HS-5 (cell line): ENCODE data around the gene MAP1B.
A peak's percentile ranks its signal among the peaks of the same experiment; 100 is the strongest.
"Not testable (repeated sequence)": the region's sequence is repeated elsewhere in the genome, so short reads cannot be mapped to it uniquely, and the experiment has no call there.

Experiments used
- DNase-seq: peaks from one replicate; pipeline ENCODE4 v3.0.0-alpha.2; 2012; ENCODE audit warnings: low read depth

MAP1B gene

DNA sequence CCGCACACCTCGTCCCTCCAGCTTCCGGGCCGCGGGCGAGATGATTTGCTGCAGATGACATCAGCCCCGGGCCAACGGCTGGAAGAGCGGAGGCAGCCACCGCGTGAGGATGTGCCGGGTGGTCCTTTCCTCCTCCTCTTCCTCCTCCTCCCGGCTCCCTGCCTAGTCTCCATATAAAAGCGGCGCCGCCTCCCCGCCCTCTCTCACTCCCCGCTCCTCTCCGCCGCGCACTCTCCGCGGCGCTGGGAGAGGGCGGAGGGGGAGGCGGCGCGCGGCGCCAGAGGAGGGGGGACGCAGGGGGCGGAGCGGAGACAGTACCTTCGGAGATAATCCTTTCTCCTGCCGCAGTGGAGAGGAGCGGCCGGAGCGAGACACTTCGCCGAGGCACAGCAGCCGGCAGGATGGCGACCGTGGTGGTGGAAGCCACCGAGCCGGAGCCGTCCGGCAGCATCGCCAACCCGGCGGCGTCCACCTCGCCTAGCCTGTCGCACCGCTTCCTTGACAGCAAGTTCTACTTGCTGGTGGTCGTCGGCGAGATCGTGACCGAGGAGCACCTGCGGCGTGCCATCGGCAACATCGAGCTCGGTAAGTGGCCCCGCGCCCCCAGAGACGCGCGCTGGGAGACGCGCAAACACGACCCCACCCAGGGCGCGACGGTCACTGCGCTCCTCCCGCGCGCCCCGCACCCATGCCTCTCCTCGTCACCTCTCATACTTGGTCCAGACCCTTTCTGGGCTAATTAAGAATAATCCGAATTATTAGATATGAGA is at the start of gene MAP1B:
MAP1B (plus strand) TSS at position 345 of the 770 bp plus-strand sequence; CDS start at position 402, 57 bp downstream.
- DNase-seq = no peak

DNA sequence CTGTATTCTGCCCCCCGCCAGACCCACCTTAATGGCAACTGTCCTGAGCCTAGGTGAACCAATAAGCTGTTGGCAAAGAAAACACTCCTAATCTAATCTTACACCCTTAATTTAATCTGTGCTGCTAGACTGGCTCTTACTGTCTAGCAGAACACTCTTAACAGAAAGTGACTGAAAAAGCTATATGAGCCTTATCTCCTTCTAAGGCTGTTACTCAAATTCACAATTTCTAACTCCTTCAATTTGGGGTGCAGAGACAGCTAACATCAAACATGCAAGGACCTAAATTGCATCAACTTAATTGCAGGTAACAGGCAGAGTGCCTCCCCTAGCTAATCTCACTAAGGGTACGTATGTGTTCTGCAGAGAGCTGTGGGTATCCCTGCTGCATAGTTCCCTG is 49.5 kb upstream of the MAP1B start:
- no peak for DNase-seq

- DNase-seq = no peak
Observed at GRCh38 chr5:72063219-72063819, 44.0 kb upstream of the MAP1B start.

DNA sequence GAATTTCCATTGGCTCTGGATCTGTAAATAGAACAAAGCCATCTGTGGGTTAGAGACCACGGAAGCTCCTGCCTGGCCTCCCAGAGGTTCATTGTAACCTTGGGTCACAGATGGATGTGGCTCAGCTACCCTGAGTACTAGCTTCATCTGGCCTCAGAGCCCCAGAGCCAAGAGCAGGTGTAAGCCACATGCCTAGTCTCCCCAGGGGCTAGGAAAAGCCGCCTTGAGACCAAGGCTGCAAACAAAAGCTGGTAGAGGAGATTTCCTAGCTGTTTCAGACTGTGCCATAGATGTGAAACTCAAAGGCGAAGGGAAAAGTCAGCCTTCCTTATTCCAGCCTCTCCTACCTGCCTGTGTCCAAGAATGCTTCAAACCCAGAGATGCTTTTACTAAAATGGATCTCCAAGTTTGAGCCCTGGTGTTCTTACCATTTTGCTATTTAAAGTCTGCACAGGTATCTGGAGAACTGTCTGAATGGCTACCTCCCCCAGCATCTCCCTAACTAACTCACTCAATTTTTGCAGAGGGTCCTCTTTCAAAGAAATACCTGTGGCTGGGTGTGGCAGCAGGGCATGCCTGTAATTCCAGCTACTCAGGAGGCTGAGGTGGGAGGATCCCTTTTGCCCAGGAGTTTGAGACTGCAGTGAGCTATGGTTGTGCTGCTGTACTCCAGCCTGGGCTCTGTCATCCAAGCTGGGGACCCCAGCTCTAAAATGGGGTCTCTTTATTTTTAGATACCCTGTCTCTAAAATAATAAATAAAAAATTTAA is 42.3 kb upstream of the MAP1B start:
- no peak for DNase-seq

DNA sequence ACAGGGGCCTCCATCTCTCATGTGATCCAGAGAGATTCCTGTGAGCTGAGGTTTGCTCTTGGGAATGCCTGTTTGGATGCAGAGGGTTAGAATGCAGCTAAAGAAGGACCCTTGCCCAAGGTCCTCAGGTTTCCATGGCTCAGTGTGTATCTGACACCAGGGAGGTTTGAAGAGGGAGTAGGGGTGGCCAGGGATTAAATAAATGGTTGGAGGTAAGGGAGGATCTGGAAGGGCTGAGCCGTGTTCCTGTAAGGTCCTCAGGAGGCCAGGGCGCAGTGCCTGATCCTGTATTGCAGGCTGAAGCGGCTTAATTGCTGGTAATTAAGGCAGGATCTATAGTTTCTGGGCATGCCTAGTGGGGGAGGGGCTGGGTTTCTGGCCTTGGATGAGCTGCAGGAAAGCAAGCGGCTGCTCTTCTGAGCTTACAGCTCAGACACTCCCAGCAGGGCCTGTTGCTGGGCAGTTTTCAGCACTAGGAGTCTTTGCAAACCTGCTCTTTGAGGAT is 41.5 kb upstream of the MAP1B start:
- no peak for DNase-seq

DNA sequence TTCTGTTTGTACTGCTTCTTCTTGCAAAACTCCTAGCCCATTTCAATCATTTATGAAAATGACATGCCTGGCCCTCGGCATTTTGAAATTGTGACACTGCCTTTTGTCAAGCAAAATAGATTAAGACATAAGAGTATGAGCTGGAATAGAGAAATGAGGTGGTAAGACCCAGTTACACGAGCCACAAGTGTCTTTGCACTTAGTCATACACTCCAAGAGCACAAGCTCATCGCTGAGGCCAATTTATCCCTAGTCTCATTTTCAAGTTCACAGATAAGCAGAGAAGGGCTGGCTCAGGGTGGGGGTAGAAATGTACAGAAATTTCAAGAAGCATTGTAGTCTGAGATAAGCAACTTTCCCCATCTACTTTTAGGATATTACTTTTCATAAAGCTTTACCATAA is 40.6 kb upstream of the MAP1B start:
- DNase-seq = peak; percentile 86

- peak; percentile 74 for DNase-seq
Observed at GRCh38 chr5:72067682-72068470, 39.4 kb upstream of the MAP1B start.

DNA sequence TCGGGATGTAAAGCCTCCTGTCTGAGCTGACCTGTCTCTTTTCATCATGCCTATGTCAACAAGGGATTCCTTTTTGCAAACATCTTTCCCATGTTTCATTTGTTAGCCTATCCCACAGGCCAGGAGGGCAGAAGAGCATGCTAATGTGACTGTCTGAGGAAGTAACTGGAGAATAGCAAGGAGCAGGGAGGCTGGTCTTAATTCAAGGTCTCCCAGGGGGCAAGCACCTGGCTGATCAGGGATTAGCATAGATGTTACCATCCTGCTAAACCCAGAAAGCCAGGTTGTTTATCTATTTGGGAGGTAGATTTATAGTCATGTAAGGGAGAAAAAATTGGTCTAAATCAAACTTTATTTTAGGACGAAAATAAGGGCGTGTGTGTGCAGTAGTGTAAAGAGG is 36.7 kb upstream of the MAP1B start:
- DNase-seq = no peak

DNA sequence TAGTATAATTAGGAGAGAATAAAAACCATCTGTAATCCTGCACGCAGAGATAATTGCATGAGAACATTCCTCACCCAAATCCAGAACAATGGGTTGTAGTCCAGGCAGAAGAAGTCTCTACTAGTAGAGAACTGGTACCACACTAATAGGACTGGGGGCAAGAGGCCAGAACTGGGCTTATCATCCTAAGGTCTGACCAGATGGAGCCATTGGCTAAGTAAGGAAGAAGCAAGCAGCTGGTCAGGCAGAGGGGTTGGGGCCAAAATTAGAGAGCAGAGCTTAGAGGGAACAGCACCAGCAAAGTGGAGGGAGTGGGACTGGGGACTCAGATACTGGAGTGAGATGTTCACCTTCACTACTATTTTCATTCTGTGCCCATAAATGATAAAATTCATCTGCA is 35.4 kb upstream of the MAP1B start:
- DNase-seq = no peak

DNA sequence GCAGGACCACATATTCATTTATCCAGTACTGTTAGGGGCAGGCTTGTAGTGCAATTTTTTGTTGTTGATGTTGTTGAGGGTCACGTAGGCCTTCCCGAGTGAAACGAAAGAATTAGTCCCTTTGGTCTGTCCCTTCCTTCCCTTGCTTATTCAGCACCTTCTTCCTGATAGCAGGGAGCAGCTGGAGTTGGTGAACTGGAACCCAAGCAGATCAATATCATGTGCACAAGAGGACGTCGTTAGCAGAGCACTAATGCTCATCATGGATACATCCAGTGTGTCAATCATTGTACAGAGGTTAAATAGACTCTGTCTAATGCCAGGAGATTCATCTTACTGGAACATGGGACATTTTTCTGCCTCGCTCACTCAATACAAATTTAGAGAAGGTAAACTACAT is 33.0 kb upstream of the MAP1B start:
- no peak for DNase-seq

GRCh38 chr5:72075461-72075860 is 31.8 kb upstream of the MAP1B start:
- DNase-seq = no peak

DNA sequence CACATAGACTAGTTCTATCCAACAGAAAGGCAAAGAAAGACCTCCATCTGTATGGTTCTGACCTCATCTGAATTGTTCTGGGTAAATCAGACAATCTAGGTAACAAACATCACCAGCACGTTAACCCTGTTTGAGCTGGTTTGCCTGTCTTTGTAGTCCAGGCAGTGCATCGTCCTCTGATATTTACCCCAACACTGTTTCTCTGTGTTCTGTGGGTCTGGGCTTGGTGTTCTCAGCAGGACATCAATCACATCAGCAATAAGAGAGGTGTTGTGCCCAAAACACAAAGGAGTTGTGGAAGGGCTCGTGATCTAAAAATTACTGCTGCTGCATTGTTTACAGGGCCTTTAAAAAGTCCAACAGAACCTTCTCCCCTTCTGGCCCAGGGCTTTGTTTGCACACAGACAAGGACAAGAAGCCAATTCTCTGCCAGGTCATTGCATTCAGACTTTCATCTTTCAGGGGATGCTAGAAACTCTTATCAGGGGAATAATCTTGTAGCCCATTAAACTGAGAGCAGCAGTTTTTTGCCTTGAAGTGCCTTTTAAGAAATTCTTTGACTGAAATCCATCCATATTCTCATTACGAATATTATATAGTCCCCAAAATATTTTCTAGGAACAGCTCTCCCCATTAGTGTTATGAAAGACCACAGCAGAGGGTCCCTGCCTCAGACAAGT is 30.5 kb upstream of the MAP1B start:
- DNase-seq = no peak

DNA sequence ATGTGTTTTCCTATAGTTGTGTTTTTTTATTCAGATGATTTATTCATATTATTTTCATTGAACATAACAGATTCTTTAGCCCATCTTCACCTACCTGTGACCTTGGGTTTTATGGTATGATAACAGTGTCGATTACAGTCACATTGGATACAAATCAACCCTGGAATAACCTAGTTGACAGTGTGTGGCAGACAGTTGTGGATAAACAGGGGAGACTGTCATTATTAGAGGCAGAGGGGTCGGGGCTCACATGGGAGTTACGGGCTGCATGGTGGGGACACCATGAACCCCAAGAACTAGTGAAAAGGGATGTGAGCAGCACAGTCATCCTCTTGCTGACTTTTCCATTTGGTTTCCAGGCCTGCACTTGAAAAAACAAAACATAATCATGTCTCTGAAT is 29.9 kb upstream of the MAP1B start:
- no peak for DNase-seq

GRCh38 chr5:72079288-72079687 is 28.0 kb upstream of the MAP1B start:
- DNase-seq = no peak

- DNase-seq = no peak
Observed at GRCh38 chr5:72082048-72082447, 25.2 kb upstream of the MAP1B start.

DNA sequence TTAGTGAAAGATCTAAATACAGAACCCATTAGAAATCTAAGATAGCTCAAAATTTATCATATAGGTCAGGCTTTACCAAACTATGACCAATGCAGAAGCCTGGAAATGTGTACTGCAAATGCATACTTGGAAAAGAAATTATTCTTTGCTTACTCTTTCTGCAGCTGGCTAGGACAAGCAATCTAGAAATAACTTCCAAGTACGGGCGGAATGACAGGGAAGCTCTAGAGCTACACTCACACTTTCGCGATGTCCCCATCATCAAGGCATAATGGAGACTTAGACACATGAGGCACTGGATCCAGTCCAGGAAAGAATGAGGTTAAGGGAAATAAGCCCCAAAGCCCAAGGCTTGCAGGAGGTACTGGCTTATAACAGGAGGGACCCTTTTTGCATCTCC is 22.4 kb upstream of the MAP1B start:
- no peak for DNase-seq

GRCh38 chr5:72085319-72085718 is 22.0 kb upstream of the MAP1B start:
- no peak for DNase-seq

- not testable (repeated sequence) for DNase-seq
Observed at GRCh38 chr5:72089713-72090112, 17.6 kb upstream of the MAP1B start.

DNA sequence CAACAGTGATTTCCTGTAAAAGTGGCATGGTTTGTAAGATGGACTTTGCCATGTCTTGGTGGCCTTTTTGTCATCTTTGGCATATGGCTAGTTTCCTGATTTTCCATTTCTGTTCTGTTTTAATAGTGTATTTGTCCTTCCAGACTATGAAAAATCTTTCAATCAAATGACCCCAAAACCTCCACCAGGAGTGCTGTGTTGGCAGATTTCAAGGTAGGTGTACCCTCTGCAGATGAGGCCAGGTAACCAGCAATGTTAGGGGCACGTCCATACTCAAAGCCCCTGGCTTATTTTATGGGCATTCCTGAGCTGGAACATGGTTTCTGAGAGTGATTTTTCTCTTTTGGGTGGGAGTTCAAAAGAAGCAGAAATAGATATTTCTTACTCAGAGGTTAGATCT is 15.2 kb upstream of the MAP1B start:
- no peak for DNase-seq

DNA sequence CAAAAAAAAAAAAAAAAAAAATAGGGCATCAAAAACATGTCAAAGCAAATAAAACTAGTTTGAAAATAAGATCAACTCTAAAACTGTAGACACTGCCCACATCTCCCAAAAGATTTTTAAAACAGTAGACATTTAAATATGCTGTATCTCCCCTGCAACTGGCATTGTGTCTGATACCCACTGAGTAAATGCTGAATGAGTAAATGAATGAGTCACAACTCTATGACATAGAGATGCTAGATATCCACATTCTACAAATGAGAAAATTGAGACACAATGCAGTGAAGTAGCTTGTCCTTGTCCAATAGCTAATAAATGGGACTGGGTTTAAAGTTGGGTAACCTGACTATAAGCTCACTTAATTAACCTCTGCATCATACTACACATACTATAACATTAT is 14.1 kb upstream of the MAP1B start:
- DNase-seq = no peak

- DNase-seq = no peak
Observed at GRCh38 chr5:72093824-72094223, 13.5 kb upstream of the MAP1B start.
